Activated T-cell treated with anti-CD3 and anti-CD28 coated beads, Interleukin-2, amount 50 U/mL, for 48 hours (primary cell): ENCODE data around the gene CFAP161.
A peak's percentile ranks its signal among the peaks of the same experiment; 100 is the strongest.

ENCODE experiments used
- DNase-seq, 2 experiments: peaks; one replicate each; pipeline ENCODE4 v3.0.0-alpha.2; 2020

Gene CFAP161

DNA sequence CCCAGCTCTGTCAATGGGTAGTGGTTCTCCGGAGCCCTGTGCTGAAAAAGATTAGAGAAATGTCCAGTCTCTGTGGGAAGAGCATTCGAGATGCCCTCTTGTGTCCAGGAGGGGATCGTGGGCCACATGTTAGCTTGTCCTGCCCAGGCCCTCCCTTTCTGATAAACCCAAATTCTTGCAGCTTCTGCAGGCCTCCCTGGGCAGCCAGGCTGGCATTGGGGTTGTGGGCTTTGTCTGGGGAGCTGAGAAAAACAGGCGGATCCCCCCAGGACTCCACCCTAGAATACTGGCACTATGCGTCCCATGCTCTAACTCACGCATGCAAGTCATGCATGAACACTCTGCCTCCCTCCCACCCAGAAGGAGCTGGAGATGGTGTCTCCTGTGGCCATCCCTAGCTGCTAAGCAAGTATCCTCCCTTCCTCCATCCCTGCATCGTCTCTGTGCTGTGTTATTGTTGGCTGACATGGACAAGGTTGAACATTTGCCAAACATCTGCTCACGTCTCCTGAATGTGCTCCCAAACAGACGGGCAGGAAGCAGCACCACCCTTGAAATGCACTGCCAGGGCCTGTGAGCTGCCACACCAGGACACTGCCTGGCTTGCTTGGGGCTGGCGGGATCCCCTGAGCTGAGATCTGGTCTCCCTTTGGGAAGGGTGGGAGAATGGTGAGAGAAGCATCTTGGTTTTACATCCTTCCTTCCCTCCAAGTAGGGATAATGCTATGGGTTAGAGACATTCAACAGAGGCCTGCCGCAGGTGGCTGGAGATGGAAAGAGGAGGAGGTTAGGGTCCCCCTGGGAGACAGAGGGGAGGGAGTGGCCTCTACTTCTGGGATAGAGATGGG lies 26.5 kb downstream of the CFAP161 start:
- DNase-seq = no peak

- DNase-seq = peak in 1 of 2 experiments; percentile 26
Measured at GRCh38 chr15:81161160-81161673, 27.1 kb downstream of the CFAP161 start.

DNA sequence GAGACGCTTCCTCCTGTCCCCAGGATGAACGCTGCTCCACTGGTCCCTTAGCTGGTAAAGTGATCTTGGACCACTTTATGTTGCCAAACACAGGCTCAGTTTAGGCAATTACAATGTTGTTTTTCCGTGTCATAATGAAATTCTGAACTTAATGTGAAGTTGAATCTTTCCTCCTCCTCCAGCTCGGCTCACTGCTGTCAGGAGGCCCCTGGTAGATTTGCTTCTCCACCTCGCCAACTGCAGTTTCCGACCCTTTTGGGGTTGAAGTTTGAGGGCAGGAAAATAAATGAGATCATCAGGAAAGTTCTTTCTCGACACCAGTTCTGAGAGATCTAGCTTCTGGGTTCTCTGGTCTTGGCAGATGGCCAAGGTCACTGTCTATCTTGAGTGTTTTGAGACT lies 27.8 kb downstream of the CFAP161 start:
- peak; percentile 28 to 38 for DNase-seq

GRCh38 chr15:81163961-81164800 lies 30.1 kb downstream of the CFAP161 start:
- DNase-seq = no peak

DNA sequence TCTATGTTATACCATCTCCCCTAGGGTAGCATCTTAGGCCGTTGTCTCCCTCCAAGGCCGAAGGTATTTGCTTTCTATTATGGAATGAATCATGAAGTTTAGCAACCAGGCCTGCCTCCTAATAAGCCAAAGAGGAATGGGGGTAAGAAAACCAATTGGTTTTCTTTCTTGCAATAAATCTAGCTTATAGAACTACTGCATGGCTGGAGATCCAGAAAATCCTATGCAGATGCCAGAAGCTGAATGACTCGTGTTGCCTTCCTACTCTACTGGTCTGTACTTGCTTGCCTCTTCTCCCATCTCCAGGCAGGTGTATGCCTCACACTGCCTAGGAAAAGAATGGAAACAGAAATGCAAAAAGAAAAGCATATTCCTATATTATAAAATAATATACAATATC lies 31.5 kb downstream of the CFAP161 start:
- no peak for DNase-seq

DNA sequence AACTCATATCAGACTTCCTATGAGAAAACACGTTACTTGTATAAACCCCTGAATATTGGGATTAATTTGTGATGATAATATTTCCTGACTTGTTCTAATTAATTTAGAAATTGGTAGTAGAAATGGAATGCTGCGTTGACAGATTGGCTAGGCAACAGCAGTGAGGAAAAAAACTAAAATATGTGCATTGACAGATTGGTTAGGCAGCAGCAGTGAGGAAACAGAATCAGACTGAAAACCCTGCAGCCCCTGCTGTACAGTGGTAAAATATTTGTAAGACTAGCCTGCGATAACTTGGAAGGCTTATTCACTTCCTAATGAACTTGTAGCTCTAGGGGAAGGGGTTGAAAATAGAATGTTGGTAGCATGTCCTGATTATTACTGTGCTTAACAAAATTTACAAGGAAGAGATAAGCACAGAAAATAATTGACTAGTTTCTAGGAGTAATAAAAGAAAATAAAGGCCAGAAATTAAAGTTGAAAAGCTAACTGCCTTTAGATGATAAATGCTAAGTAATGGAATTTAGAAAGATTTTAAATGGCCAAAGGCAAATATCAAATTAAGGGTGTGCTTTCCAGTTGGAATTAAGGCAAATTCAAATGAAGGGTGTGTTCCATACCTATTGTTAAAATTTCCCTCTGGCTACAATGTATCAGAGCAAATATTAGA lies 32.7 kb downstream of the CFAP161 start:
- DNase-seq = no peak

- DNase-seq = no peak
Measured at GRCh38 chr15:81168131-81168526, 34.1 kb downstream of the CFAP161 start.

DNA sequence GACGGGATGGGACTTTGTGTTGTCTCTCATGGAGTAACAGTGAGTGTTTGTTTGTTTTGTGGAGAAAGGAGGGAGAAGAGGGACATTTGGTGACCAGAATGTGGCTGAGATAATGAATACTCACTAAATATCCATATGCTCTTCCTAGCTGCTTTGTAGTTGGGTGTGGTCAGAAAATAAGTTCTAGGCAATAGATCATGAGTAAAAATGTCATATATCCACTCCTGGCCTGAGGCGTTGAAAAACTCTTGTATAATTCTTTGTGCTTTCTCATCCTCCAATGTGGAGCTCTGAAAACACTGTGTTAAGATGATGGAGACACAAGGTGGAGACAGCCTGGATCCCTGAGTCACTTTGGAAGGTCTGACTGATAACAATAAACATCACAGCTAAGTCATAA lies 34.6 kb downstream of the CFAP161 start:
- DNase-seq = no peak

- DNase-seq = no peak
Measured at GRCh38 chr15:81170511-81170910, 36.4 kb downstream of the CFAP161 start.

DNA sequence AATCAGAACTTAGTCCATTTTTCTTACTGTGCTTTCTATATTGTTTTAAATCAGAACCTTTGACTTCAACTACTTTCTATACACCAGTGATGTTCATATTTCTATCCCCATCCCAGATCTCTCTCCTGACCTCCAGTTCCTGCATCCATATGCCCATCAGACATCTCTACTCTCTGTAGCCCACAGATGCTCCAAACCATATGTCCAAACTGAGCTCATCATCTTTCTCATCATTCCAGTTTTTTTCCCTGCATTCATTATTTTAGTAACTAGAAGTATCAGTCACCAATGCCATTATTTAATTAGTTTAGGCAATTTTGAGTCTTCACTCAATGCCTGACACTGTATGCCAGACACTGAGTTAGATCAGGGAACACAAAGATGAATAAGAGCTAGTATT lies 37.2 kb downstream of the CFAP161 start:
- no peak for DNase-seq

DNA sequence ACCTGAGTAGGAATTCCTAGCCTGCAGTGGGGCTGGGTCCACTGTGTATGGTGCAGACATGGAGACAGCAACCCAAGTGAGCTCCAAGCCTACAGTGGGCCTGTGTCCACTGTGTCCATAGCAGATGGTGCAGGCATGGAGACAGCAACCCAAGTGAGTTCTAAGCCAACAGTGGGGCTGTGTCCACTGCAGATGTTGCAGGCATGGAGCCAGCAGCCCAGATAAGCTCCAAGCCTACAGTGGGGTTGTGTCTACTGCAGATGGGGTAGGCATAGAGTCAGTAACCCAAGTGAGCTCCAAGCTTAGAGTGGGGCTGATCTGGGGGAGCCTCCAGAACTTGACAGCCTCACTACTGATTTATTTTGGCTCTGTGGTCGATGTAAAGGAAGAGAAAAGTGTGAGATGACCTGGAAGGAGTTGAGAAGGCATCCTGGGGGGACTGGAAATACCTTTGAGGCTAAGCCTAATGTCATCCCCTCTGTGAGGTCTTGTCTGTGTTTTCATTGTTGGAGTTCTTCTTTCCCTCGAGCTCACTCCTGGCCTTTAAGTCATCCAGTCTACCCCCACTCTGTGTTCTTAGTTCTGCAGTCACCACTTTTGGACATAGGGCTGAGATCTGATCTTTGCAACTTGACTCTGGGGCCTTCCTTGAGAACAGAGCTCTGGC lies 40.2 kb downstream of the CFAP161 start:
- DNase-seq = no peak

- DNase-seq = no peak
Measured at GRCh38 chr15:81174792-81175327, 40.8 kb downstream of the CFAP161 start.

- no peak for DNase-seq
Measured at GRCh38 chr15:81175496-81175895, 41.4 kb downstream of the CFAP161 start.

GRCh38 chr15:81176291-81176893 lies 42.3 kb downstream of the CFAP161 start:
- no peak for DNase-seq

GRCh38 chr15:81178365-81178764 lies 44.3 kb downstream of the CFAP161 start:
- DNase-seq = no peak

DNA sequence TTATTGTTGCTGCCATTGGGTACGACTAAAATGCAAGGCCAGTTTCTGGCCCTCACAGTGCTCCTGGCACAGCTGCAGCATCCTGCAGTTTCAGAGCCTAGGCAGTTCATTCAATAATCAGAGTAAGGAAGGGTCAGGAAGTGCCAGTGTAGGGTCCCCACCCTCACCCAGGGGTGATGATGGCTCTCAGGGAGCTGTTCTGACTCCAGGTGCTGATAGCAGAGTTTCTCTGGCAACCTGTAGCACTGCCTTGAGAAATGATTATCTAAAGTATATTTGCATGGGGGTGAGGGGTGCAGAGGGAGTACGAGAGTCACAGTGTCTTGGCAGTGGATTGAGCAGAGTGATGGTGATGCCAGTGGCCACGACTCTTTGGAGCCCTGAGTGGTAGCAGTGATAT lies 47.1 kb downstream of the CFAP161 start:
- DNase-seq = no peak

- no peak for DNase-seq
Measured at GRCh38 chr15:81182031-81182755, 48.1 kb downstream of the CFAP161 start.

- no peak for DNase-seq
Measured at GRCh38 chr15:81182756-81183438, 48.8 kb downstream of the CFAP161 start.

- DNase-seq = no peak
Measured at GRCh38 chr15:81183439-81183775, 49.3 kb downstream of the CFAP161 start.

- DNase-seq = no peak
Measured at GRCh38 chr15:81184188-81184587, 50.1 kb downstream of the CFAP161 start.
